Neural progenitor cell (in vitro differentiated cells): ENCODE measurements around the gene SLC16A13.

Source experiments
- EZH2 ChIP-seq: fragments of 200-600 bp; sonication (generic); IDR thresholded peaks from 2 replicates; pipeline ENCODE4 v1.6.1; 2017; ENCODE audit warnings: antibody characterized with exemption, mild to moderate bottlenecking, moderate library complexity
- EZH2phosphoT487 ChIP-seq: fragments of 200-600 bp; sonication (generic); IDR thresholded peaks from 2 replicates; pipeline ENCODE4 v1.6.1; 2017; ENCODE audit warnings: antibody characterized with exemption
- TF ChIP-seq, protein P1 (sequence below): fragments of 200-600 bp; sonication (generic); IDR thresholded peaks from 2 replicates; pipeline ENCODE4 v1.5.1; 2017; ENCODE audit warnings: antibody characterized with exemption, mild to moderate bottlenecking

DNA sequence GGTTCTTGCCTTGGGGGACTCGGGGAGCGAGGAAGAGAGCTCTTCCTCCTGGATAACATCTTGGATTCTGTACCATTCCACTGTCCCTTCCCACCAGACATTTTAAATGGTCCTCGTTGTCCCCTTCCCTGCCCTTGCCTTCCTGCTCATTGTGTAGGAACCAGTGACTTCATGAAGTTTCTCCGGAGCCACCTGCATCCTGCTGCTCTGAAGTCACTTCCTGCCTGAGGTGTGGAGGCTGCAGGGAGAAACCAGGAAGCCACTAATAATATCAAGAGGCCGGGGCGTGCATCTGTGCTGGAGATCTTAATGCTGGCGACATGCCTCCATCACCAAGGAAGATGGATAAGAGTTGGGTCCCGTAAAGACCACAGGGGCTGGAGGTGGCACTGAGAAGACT lies 6.2 kb upstream of the SLC16A13 start:
- TF ChIP-seq, protein P1, sequence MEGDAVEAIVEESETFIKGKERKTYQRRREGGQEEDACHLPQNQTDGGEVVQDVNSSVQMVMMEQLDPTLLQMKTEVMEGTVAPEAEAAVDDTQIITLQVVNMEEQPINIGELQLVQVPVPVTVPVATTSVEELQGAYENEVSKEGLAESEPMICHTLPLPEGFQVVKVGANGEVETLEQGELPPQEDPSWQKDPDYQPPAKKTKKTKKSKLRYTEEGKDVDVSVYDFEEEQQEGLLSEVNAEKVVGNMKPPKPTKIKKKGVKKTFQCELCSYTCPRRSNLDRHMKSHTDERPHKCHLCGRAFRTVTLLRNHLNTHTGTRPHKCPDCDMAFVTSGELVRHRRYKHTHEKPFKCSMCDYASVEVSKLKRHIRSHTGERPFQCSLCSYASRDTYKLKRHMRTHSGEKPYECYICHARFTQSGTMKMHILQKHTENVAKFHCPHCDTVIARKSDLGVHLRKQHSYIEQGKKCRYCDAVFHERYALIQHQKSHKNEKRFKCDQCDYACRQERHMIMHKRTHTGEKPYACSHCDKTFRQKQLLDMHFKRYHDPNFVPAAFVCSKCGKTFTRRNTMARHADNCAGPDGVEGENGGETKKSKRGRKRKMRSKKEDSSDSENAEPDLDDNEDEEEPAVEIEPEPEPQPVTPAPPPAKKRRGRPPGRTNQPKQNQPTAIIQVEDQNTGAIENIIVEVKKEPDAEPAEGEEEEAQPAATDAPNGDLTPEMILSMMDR: no peak
- no peak for TF ChIP-seq EZH2
- TF ChIP-seq EZH2phosphoT487: no peak
